ENCODE data around the gene QKI. TPM values are rescaled to one million over a fixed set of nuclear protein-coding genes. Genes with fewer than 3 reads are reported as not detected.

QKI gene
- total RNA-seq, 1 experiment from 2014 or later, result 176 TPM

GRCh38 chr6:163395831-163396185 is 18.7 kb upstream of the QKI start:
- H3K79me2 ChIP-seq (ENCODE audit: insufficient read depth, low read length), result no peaks in the 10 kb centered on the region
- Mint-ChIP-seq H3K27ac (peak overlapping the region; percentile 65 to 87 (median 80); a peak in 4 of 7 replicates), H3K9me3 (no peaks in the 10 kb centered on the region; a peak in 2 of 5 replicates), H3K4me3 (peak overlapping the region in 1 of 2 experiments; percentile 58; a peak in 1 of 5 replicates), H3K36me3 (ENCODE audit: insufficient read depth in 1 of 3, low read depth in 3 of 3) (peaks cover 0 to 4% (median 0%) of the 10 kb centered on the region in 3 experiments; a peak in 1 of 7 replicates), H3K27me3 (ENCODE audit: low read depth) (peaks cover 15% of the 10 kb centered on the region), H3K4me1 (peaks cover 34 to 40% of the 10 kb centered on the region in 2 experiments)
- WGBS (ENCODE audit: extremely low coverage, insufficient read length, low lambda C conversion rate), result no CpG with 5 or more reads among the region's 3 CpGs
- H2BK12ac ChIP-seq (ENCODE audit: insufficient read length, low read depth, low read length), result no peak overlapping the region
- no peak overlapping the region for H3K27ac ChIP-seq (ENCODE audit: insufficient read length, low read depth, low read length)
- H3K9me3 ChIP-seq (ENCODE audit: control insufficient read depth, low read depth, low read length), result no peaks in the 10 kb centered on the region
- H4K5ac ChIP-seq (ENCODE audit: insufficient read length, low read depth, low read length), result no peak overlapping the region
- no peak overlapping the region for H2BK120ac ChIP-seq (ENCODE audit: low read depth, low read length, poor library complexity, severe bottlenecking)
- no peak overlapping the region for H2AFZ ChIP-seq (ENCODE audit: low read length)
- no peak overlapping the region for H4K8ac ChIP-seq (replicated peaks; ENCODE audit: insufficient read length, low read depth, low read length)
- no peak overlapping the region for H3K4ac ChIP-seq (ENCODE audit: low read depth, low read length)
- no peak overlapping the region for H3T11ph ChIP-seq (ENCODE audit: low read length)
- no peak overlapping the region for H3K23ac ChIP-seq (ENCODE audit: insufficient read length, low read depth, low read length)
- H4K20me1 ChIP-seq (ENCODE audit: control insufficient read depth, insufficient read depth, insufficient read length), result no peaks in the 10 kb centered on the region
- peaks cover 3% of the 10 kb centered on the region for H3K23me2 ChIP-seq (ENCODE audit: insufficient read length, low read depth, low read length, poor library complexity, severe bottlenecking)
- H2BK15ac ChIP-seq (ENCODE audit: low read depth, low read length), result no peak overlapping the region
- H3K4me2 ChIP-seq (ENCODE audit: insufficient read depth, insufficient read length, low read length), result no peak overlapping the region
- H3K56ac ChIP-seq (ENCODE audit: insufficient read length, low read depth, low read length), result no peak overlapping the region
- H3K18ac ChIP-seq (ENCODE audit: insufficient read length, low read depth, low read length), result no peak overlapping the region
- no peak overlapping the region for H2BK5ac ChIP-seq (ENCODE audit: insufficient read length, low read length)
- no peak for DNase-seq
- H3K14ac ChIP-seq (ENCODE audit: insufficient read depth, low read length), result no peak overlapping the region
- H3K27me3 ChIP-seq (ENCODE audit: insufficient read depth, low read length), result no peaks in the 10 kb centered on the region
- no peak overlapping the region for H3K9ac ChIP-seq (ENCODE audit: extremely low read depth, insufficient read length, low read length)
- no peaks in the 10 kb centered on the region for H3K79me1 ChIP-seq (ENCODE audit: insufficient read depth, low read depth, low read length, poor library complexity, severe bottlenecking)
- TF ChIP-seq CTCF (conservative IDR thresholded peaks at IDR 0.05), result no peak
- peaks cover 2% of the 10 kb centered on the region; the same call in 1 of the 2 replicates for H3K4me1 ChIP-seq (ENCODE audit: insufficient read depth, low read length)
- H2BK20ac ChIP-seq (ENCODE audit: low read depth, low read length, poor library complexity, severe bottlenecking), result no peak overlapping the region
- H2AK5ac ChIP-seq (ENCODE audit: insufficient read length, low read length), result no peak overlapping the region
- H4K91ac ChIP-seq (ENCODE audit: insufficient read length, low read depth, low read length), result no peak overlapping the region
